GM12864 (cell line): ENCODE data around the gene HTR3A.

Source experiments
- DNase-seq: peaks from one replicate; pipeline ENCODE4 v3.0.0-alpha.2; 2011; ENCODE audit warnings: low read depth
- H3K4me3 ChIP-seq: 2 replicates; pipeline ENCODE4 v1.5.1; 2011; ENCODE audit warnings: mild to moderate bottlenecking, low read depth, low read length, control low read depth
- TF ChIP-seq, protein P1 (sequence below): IDR thresholded peaks from 2 replicates; pipeline ENCODE4 v1.5.1; 2011; ENCODE audit warnings: low read depth, mild to moderate bottlenecking, moderate library complexity, low read length, control low read depth, inconsistent platforms; ENCODE audit errors: missing control alignments

The HTR3A gene

DNA sequence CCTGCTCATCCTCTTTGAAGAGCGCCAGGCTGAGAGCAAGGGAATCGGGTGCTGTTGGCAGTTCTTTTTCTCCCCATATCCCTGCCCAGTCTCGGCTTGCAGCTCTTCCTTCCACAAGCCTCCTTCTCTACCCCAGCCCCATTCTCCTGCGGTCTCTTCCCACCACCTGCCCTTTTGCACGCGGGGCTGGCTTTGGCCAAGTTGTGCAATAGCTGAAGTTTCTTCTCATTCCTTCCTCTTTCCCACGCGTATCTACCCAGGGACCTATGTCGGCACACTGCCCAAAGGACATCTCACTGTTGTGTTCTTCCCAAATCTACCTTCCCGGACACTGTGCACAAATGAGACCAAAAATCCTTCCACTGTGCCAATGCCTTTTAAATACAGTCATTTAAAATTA lies 22.3 kb upstream of the HTR3A start:
- no peak overlapping the region for H3K4me3 ChIP-seq
- no peak for DNase-seq
- TF ChIP-seq, protein P1, sequence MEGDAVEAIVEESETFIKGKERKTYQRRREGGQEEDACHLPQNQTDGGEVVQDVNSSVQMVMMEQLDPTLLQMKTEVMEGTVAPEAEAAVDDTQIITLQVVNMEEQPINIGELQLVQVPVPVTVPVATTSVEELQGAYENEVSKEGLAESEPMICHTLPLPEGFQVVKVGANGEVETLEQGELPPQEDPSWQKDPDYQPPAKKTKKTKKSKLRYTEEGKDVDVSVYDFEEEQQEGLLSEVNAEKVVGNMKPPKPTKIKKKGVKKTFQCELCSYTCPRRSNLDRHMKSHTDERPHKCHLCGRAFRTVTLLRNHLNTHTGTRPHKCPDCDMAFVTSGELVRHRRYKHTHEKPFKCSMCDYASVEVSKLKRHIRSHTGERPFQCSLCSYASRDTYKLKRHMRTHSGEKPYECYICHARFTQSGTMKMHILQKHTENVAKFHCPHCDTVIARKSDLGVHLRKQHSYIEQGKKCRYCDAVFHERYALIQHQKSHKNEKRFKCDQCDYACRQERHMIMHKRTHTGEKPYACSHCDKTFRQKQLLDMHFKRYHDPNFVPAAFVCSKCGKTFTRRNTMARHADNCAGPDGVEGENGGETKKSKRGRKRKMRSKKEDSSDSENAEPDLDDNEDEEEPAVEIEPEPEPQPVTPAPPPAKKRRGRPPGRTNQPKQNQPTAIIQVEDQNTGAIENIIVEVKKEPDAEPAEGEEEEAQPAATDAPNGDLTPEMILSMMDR: no peak

DNA sequence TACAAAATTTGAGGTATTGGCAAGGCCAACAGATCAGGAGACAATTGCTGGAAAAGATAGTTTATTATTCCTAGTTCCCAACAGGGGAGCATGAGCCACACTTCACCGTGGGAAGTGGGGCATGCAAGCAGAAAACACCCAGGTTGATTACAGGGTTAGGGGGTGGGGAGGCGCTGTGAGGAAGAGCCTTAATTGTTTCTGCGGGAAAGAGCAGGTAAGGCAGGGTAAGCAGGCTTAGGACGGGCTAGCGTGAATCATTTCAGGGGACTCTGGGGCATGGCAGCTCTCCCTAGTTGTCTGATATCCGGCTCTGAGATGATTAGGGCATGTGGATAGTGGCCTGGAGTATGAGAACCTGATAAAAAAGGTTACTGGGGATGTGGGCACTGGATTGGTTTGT lies 20.7 kb upstream of the HTR3A start:
- no peak for DNase-seq
- TF ChIP-seq, protein P1: no peak
- no peak overlapping the region for H3K4me3 ChIP-seq

DNA sequence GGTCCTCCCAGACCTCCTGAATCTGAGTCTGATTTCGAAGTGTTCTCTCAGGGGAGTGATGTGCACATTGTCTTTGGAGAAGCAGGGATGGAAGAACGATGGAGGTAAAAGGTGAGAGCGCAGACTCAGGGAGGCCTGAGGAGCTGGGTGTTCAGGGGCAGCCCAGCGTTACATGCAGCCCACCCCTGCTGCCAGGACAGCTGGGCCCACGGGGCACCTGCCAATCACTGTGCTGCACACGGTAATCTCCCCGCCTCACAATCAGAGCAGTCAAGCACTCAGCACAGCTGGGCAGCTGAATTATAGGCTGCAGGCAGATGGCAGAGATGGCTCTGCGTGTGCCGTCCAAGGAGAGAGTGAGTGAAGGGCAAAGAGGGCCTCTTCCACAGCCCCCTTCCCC lies 17.9 kb upstream of the HTR3A start:
- TF ChIP-seq, protein P1: no peak
- DNase-seq: no peak

DNA sequence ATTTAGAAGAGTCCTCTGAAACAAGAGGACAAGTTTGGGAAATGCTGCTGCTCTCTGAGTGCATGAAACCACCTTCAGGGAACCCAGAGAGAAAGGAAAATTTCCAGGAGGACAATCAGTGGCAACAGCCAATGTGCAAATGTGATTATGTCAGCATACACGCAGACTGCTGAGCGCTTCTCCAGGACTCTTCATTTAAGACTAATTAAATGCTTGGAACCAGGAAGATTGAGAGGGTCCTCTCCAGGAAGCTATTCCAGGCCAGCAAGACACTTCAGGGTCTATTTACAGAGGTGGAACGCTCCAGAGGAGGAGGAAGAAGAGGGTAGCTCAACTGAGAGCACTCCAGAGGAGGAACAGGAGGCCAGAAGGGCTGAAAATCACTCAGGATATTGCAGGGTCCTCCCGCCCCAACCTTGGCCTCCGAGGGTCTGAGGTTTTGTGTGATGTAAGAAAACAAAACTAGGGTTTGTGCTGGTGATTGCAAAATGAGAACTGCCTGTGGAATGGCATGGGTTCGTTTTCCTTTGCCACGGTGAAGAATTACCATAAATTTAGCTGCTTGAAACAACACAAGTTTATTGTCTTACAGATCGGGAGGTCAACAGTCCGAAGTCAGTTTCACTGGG lies 14.1 kb upstream of the HTR3A start:
- TF ChIP-seq, protein P1: no peak
- no peak overlapping the region for H3K4me3 ChIP-seq
- no peak for DNase-seq

More for the DNA sequence above, 17.9 kb upstream of the HTR3A start:
- no peak overlapping the region for H3K4me3 ChIP-seq

DNA sequence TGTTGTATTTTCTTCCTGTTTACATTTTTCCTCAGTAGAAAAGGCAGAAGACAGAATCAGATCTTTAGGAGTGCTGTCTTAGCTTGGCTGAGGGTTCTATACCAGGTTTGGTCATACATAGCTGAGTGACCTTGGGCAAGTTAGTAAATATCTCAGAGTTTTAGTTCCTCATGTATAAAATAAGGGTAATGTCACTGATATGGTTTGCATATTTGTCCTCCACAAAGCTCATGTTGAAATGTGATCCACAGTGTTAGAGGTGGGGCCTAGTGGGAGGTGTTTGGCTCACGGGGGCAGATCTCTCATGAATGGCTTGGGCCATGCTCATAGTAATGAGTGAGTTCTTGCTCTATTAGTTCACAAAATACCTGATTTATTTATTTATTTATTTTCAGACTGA lies 7.5 kb upstream of the HTR3A start:
- no peak for DNase-seq
- H3K4me3 ChIP-seq: no peak overlapping the region
- TF ChIP-seq, protein P1: no peak

DNA sequence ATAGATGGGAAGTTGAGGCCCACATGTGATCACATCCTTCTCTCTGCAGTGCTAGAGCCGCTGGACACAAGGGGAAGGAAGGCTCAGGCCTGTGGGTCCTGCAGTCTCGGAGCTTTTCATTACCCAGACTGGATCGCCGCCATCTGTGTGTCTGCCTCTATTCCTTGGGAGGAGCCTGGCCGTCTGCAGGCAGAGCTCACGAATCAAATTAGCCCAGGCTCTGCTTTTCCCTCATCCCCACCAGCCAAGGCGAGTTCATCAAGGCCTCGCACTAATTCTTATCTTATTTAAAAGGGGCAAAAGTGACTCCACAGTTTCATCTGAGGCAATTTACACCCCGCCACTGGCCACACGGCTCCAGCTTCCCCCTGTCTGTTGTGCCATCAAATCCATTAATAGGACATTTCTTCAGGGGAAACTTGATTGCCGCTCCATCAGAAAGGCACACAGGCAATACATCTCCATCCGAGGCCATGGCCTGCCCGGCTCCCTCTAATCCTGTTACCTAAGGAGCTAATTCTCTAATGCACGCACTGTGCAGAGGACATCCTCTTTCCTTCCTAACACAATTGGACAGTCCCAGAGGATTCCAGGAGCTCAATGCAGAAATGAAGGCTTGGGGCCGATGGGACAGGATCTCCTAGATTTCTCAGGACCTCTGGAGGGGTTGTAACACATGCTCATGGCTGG lies 3.3 kb upstream of the HTR3A start:
- no peak overlapping the region for H3K4me3 ChIP-seq
- DNase-seq: no peak
- TF ChIP-seq, protein P1: no peak

DNA sequence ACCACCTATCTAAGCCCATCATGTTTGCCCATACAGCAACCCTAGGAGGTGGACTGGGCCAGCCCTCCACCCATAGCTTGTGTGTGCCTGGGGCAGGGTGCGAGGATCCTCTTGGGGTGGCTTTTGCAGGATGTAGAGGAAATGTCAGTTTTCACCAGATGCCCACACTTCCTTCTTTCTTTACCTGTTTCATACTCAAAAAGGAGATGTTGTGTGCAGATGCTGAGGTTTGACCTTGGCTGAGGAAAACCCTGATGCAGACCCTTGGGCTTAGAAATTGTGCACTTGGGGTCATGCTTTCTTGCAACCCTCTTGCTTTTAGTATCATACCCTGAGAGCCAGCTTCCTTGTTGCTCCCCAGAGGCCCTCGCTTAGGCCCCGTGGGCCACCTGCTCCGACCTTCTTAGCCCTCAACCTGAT lies 2.2 kb downstream of the HTR3A start:
- H3K4me3 ChIP-seq: no peak overlapping the region
- no peak for DNase-seq
- TF ChIP-seq, protein P1: no peak
